Hepatocyte (in vitro differentiated cells): ENCODE results near the gene ILF3. TPM values are rescaled to one million over a fixed set of nuclear protein-coding genes. Genes with fewer than 3 reads are reported as not detected.

Experiments used
- DNase-seq: peaks from one replicate; pipeline ENCODE4 v3.0.0-alpha.2; 2016; ENCODE audit warnings: low spot score
- H2AFZ ChIP-seq: fragments of 200-600 bp; sonication (generic); 2 replicates; pipeline ENCODE4 v1.6.0; 2016; ENCODE audit warnings: antibody characterized with exemption, mild to moderate bottlenecking
- H3K27ac ChIP-seq: fragments of 200-600 bp; sonication (generic); 2 replicates; pipeline ENCODE4 v1.5.1; 2016; ENCODE audit warnings: mild to moderate bottlenecking
- H3K27me3 ChIP-seq: fragments of 200-600 bp; sonication (generic); 2 replicates; pipeline ENCODE4 v1.6.1; 2016
- H3K36me3 ChIP-seq: fragments of 200-600 bp; sonication (generic); replicated peaks from 2 replicates; pipeline ENCODE4 v1.5.1; 2016; ENCODE audit warnings: low read depth; ENCODE audit not compliant: insufficient read depth
- H3K4me1 ChIP-seq: fragments of 200-600 bp; sonication (generic); 2 replicates; pipeline ENCODE4 v1.5.1; 2016; ENCODE audit warnings: mild to moderate bottlenecking, moderate library complexity; ENCODE audit not compliant: insufficient read depth
- H3K4me2 ChIP-seq: fragments of 200-600 bp; sonication (generic); 2 replicates; pipeline ENCODE4 v1.6.0; 2016
- H3K4me3 ChIP-seq: fragments of 200-600 bp; sonication (generic); 2 replicates; pipeline ENCODE4 v1.5.1; 2016; ENCODE audit warnings: mild to moderate bottlenecking
- H3K79me2 ChIP-seq: fragments of 200-600 bp; sonication (generic); 2 replicates; pipeline ENCODE4 v1.6.0; 2017; ENCODE audit warnings: mild to moderate bottlenecking
- H3K9me2 ChIP-seq: fragments of 200-600 bp; sonication (generic); replicated peaks from 2 replicates; pipeline ENCODE4 v1.6.0; 2017; ENCODE audit warnings: mild to moderate bottlenecking; ENCODE audit not compliant: insufficient read depth
- H3K9me3 ChIP-seq: fragments of 200-600 bp; sonication (generic); 2 replicates; pipeline ENCODE4 v1.5.1; 2016; ENCODE audit warnings: low read depth, mild to moderate bottlenecking
- H4K20me1 ChIP-seq: fragments of 200-600 bp; sonication (generic); 2 replicates; pipeline ENCODE4 v1.6.0; 2016; ENCODE audit warnings: mild to moderate bottlenecking; ENCODE audit not compliant: insufficient read depth, poor library complexity, severe bottlenecking
- CTCF ChIP-seq: fragments of 200-600 bp; sonication (generic); IDR thresholded peaks from 2 replicates; pipeline ENCODE4 v1.5.1; 2016; ENCODE audit warnings: antibody characterized with exemption, mild to moderate bottlenecking; ENCODE audit not compliant: poor library complexity
- EZH2 ChIP-seq: fragments of 200-600 bp; sonication (generic); IDR thresholded peaks from 2 replicates; pipeline ENCODE4 v1.6.1; 2016; ENCODE audit warnings: antibody characterized with exemption, mild to moderate bottlenecking, borderline replicate concordance
- EZH2phosphoT487 ChIP-seq: fragments of 200-600 bp; sonication (generic); IDR thresholded peaks from one replicate; pipeline ENCODE4 v1.6.1; 2018; ENCODE audit warnings: antibody characterized with exemption, mild to moderate bottlenecking, low read depth, moderate library complexity; ENCODE audit not compliant: unreplicated experiment, severe bottlenecking
- WGBS: methylation state at CpG from one replicate; pipeline ENCODE4 v1.1.6; 2016; ENCODE audit warnings: low lambda C conversion rate; ENCODE audit errors: missing lambda C conversion rate; 5-methylcytosine and 5-hydroxymethylcytosine counted together
- polyA plus RNA-seq: library from polyadenylated mRNA; unstranded; fragments of >200 nt; fragmentation: Nextera tagmentation; extraction: Ambion mirVana; gene quantifications from 2 replicates; pipeline ENCODE4 v1.2.1, GENCODE V29; 2016
- total RNA-seq: library from RNA; depleted of rRNA; stranded (reverse); fragments of >200 nt; gene quantifications from 2 replicates; pipeline ENCODE4 v1.2.3, GENCODE V29; 2014

The ILF3 gene
- total and polyA plus RNA-seq, 2 experiments from 2014 or later = 120 to 149 TPM

GRCh38 chr19:10678813-10679212, 24.7 kb downstream of the ILF3 start:
- no peak for DNase-seq
- Histone ChIP-seq H3K27me3 (no peaks in the 10 kb centered on the region), H3K4me3 (no peak overlapping the region), H3K4me1 (no peaks in the 10 kb centered on the region), H3K4me2 (no peak overlapping the region), H3K36me3 (no peaks in the 10 kb centered on the region), H3K9me2 (no peaks in the 10 kb centered on the region), H4K20me1 (peaks cover 69% of the 10 kb centered on the region), H2AFZ (no peak overlapping the region), H3K27ac (no peak overlapping the region), H3K9me3 (no peaks in the 10 kb centered on the region), H3K79me2 (peaks cover 64% of the 10 kb centered on the region)
- TF ChIP-seq EZH2 (no peak), CTCF (no peak), EZH2phosphoT487 (no peak)
- WGBS = 94% methylated on average over 12 of the region's 12 CpGs

GRCh38 chr19:10679743-10680142, 25.6 kb downstream of the ILF3 start:
- Histone ChIP-seq H3K4me1 (no peaks in the 10 kb centered on the region), H3K27me3 (no peaks in the 10 kb centered on the region), H2AFZ (no peak overlapping the region), H3K36me3 (no peaks in the 10 kb centered on the region), H3K4me3 (no peak overlapping the region), H3K79me2 (peaks cover 58% of the 10 kb centered on the region), H3K9me2 (no peaks in the 10 kb centered on the region), H3K9me3 (no peaks in the 10 kb centered on the region), H3K4me2 (no peak overlapping the region), H4K20me1 (peaks cover 69% of the 10 kb centered on the region), H3K27ac (no peak overlapping the region)
- no peak for TF ChIP-seq EZH2phosphoT487
- TF ChIP-seq EZH2 = no peak
- no peak for TF ChIP-seq CTCF
- WGBS = 96% methylated on average over 18 of the region's 18 CpGs
- DNase-seq = no peak

- no peaks in the 10 kb centered on the region for H3K9me3 ChIP-seq
- TF ChIP-seq EZH2phosphoT487 (no peak), CTCF (no peak), EZH2 (no peak)
- H3K4me2 ChIP-seq = no peak overlapping the region
- peaks cover 60% of the 10 kb centered on the region for H3K79me2 ChIP-seq
- no peaks in the 10 kb centered on the region for H3K36me3 ChIP-seq
- no peak overlapping the region for H3K27ac ChIP-seq
- no peaks in the 10 kb centered on the region for H3K4me1 ChIP-seq
- no peak overlapping the region for H3K4me3 ChIP-seq
- WGBS = 96% methylated on average over 15 of the region's 15 CpGs
- no peaks in the 10 kb centered on the region for H3K9me2 ChIP-seq
- no peak overlapping the region for H2AFZ ChIP-seq
- DNase-seq = no peak
- H3K27me3 ChIP-seq = no peaks in the 10 kb centered on the region
- peaks cover 72% of the 10 kb centered on the region for H4K20me1 ChIP-seq
These were observed 26.5 kb downstream of the ILF3 start for GRCh38 chr19:10680545-10681135.

GRCh38 chr19:10681658-10682057, 27.5 kb downstream of the ILF3 start:
- Histone ChIP-seq H3K27me3 (no peaks in the 10 kb centered on the region), H3K4me2 (no peak overlapping the region), H2AFZ (no peak overlapping the region), H3K9me2 (no peaks in the 10 kb centered on the region), H3K79me2 (peaks cover 58% of the 10 kb centered on the region), H3K36me3 (no peaks in the 10 kb centered on the region), H3K9me3 (no peaks in the 10 kb centered on the region), H3K4me1 (no peaks in the 10 kb centered on the region), H4K20me1 (peaks cover 73% of the 10 kb centered on the region), H3K27ac (no peak overlapping the region), H3K4me3 (no peak overlapping the region)
- WGBS = 100% methylated on average over 4 of the region's 4 CpGs
- no peak for TF ChIP-seq EZH2
- no peak for TF ChIP-seq EZH2phosphoT487
- no peak for DNase-seq
